Measurements from ENCODE around the gene ZNF232.
"Not testable (repeated sequence)": the region's sequence is repeated elsewhere in the genome, so short reads cannot be mapped to it uniquely, and the experiment has no call there.

Gene ZNF232

GRCh38 chr17:5128905-5129535, 17.3 kb upstream of the ZNF232 start:
- DNase-seq = no peak

- DNase-seq = not testable (repeated sequence)
Measured at GRCh38 chr17:5128387-5128786, 16.7 kb upstream of the ZNF232 start.

- no peak for DNase-seq
Measured at GRCh38 chr17:5127910-5128309, 16.2 kb upstream of the ZNF232 start.

DNA sequence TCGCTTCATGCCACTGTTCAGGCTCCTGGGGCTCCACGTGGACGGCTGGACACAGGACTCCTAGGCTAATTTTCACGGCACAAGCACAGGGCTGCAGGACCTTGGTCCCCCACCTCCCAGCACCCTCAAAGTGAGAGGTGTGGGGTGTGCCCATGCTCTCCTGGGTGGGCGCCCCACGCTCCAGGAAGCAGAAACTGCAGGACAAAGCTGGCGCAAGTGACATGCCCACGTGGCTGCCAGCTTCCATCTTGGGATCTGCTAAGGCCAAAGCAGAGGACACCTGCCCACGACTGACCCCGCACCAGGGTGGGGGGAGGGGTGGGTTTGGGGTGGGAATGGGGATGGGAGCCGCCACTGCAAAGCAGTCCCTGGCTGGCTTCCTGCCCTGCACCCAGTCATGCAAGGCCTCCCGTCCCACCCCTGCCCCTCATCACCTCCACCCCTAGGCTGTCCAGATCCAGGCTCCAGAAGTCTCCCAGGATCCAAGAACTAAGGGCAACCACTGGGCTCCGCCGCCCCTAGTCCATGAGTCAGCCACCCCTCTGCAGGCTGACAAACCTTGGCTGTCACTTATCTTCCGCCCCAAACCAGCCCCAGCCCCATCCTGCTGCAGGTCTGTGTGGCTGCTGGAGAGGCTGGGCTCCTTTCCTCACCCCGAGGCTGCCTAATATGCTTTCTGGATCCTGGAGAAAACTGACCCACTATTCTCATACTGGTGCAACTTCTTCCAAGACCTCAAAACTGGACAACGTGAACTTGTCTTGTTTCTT, 15.2 kb upstream of the ZNF232 start:
- DNase-seq = no peak

GRCh38 chr17:5124896-5125295, 13.2 kb upstream of the ZNF232 start:
- not testable (repeated sequence) for DNase-seq

- DNase-seq = not testable (repeated sequence)
Measured at GRCh38 chr17:5124125-5124760, 12.6 kb upstream of the ZNF232 start.

DNA sequence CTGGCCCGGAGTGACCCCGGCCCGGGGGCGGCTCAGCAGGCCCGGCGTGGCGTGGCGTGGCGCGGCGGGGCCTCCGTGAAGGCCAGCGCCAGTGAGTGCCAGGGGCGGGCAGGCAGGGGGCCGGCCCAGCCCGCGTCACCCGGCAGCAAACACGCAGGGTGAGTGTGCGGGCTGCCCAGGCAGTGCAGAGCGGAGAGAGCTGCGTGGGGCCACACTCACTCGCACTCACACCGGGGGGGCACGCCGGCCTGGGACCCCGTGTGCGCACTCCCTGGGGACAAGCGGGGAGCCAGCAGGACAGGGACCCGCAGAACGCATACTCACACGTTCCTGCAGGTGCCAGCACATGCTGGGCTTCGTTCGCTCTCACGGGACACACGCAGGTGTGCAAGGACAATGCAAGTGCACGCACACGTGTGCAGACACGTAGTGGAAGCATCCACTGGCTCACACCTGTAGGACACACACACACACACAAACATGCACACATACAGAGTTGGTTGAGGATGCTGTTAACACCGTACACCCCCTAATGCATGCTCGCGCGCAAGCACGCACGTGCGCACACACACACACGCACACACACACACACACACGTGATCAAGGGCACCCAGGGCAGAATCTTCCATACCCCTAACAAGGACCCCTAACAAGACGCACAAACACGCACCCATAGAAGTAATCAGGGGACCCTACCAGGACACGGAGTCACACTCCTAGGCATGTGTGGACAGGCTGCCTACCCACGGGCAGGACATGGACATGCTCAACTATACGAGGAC, 11.9 kb upstream of the ZNF232 start:
- DNase-seq = no peak

GRCh38 chr17:5122586-5123342, 11.1 kb upstream of the ZNF232 start:
- no peak for DNase-seq

DNA sequence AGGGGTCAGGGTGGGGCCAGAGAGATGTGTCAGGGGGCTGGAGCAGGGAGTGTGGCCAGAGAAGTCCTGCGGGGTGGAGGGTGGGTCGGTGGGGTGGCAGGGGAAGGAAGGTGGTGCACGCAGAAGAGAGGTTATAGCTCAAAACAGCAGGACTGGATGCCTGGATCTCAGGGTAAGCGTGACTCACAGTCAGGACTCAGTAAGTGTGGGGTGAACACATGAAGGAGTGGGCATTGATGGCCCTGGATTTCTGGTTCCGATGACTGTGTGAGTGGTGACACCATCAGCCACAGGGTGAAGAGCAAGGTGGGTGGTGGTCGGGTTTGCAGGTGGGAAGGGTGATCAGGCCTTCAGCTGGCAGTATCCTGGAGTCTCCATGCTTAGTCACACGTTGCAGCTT, 10.4 kb upstream of the ZNF232 start:
- DNase-seq = not testable (repeated sequence)

DNA sequence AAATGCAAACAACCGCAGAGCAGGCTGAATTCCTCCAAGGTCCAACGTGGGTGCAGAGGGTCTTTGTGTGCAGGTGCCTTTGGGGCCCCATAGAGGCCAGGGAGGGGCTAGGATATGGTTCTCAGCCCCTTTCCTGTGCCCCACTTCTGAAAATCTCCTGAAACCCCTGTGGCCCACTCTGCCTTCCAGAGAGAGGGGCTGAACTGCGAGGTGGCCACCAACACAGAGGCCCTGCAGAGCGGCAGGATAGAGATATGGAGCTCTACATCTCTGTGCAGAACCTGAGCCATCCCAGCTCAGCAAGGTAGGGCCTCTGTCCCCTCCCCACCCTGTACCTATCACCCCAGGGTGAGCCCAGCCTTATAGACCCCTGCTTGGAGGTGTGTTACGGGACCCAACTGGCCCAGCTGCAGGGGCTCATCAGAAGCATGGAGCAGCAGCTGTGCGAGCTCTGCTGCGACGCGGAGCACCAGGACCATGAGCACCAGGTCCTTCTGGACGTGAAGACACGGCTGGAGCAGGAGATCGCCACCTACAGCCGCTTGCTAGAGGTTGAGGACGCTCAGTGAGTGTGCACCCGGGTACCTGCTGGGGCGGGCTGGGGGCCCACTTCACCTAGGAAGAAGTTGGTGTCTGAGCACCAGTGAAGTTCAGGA, 9.6 kb upstream of the ZNF232 start:
- no peak for DNase-seq

DNA sequence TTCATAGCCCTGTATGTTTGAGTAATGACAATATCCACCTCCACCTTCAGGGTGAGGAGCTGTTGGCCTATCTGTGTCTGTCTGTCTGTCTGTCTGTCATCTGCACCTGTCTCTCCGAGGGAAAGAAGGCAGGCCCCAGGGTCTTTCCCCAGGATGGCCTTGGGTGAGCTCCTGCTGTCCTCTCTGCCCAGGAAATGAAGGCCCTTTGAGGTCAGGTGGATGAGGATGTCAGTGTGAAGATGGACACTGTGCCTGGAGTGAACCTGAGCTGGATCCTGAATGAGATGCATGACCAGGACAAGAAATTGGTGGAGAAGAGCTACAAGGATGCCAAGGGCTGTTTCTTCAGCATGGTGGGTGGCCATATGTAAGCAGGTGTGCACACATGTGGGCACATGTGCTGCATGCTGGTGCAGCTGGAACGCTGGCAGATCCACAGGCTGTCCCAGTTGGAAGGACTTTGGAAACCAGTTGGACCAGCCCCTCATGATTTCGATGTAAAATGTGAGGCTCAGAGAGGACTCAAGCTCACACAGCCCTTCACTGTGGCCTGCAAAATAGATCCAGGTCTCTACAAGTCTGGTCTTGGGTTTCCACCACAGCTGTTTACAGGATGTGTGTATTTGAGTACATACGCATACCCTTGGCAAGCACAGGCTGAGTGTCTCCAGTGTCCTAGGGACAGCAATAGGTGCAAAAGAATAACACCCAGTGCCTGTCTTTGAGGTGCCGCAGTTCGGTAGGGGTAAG, 8.9 kb upstream of the ZNF232 start:
- DNase-seq = not testable (repeated sequence)

DNA sequence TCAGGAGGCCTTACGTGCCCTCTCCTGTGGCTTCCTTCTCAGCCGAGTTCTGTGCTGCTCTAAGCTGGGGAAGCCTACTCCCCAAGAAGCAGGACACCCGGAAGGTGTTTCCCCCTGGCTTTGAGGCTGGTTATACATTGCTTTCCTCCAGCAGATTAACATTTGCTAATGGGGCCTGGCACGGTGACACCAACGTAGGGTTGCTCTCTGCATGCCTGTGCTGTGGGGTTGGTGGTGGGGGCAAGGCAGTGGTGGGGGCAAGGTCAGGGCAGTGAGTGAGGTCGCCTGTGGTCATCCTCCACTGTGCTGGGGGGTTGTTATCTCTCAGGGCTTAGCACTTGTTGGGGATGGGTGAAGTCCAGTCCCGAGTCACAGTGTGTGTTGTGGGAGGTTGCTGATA, 8.4 kb upstream of the ZNF232 start:
- DNase-seq = no peak

DNA sequence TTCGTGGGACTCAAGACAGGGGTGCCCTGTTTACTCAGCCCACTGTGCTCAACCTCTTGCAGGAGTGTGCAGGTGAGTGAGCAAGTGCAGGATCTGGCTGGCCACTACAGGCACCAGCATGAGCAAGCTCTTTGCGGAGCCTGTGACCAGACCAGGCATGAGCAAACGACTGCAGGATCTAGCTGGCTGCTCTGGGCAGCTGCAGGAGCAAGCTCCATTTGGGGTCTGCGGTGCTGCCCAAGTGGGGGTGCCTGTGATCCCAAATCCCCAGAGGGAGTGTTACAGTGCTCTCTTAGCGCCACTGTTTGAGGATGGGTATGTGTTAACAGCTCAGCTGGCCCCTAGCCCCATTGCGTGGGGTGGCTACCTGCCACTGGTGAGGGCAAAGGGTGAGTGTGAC, 6.5 kb upstream of the ZNF232 start:
- DNase-seq = no peak

- no peak for DNase-seq
Measured at GRCh38 chr17:5115673-5116651, 4.3 kb upstream of the ZNF232 start, which contains the start of gene USP6. TSS of gene USP6 (plus strand) at chr17:5116032. CDS start at chr17:5130368, 14,336 bp downstream.

DNA sequence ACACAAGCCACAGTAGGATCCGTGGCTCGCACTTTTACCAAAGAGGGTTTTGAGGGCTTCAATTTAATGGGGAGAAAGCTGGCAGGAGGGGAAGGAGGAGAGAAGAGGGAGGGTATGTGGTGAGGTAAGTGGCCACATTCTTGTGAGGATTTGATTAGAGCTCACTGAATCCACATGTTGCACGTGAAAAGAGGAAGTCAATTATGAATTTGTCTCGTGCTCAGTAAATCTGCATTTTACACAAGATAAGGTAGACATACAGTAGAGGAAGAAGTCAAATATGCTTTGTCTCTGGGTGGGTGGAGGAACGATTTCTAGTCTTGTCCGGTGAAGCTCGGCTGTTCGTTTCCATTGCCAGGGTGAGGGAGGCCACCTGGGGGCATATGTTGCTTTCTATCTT, 862 bp downstream of the ZNF232 start:
- DNase-seq = no peak

DNA sequence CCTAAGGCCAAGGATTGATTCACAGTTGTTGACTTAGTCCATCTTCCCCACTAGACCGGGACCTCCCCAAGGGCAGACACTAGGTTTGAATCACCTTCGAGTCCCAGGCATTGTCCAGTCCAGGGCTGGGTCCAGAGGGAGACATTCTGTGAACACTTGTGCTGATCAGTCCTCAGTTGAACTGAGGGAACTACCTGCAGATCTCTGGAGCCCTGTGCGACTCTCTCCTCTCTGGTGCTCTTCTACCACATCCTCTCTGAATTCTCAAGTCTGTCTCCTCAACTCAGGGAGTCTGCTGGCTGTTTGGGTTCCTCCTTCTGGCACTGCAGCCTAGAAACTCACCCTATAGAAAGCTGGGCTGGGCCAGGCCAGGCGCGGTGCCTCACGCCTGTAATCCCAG, 10.8 kb downstream of the ZNF232 start:
- DNase-seq = no peak

GRCh38 chr17:5099271-5099670, 12.4 kb downstream of the ZNF232 start:
- no peak for DNase-seq

- no peak for DNase-seq
Measured at GRCh38 chr17:5097101-5097834, 14.4 kb downstream of the ZNF232 start.

DNA sequence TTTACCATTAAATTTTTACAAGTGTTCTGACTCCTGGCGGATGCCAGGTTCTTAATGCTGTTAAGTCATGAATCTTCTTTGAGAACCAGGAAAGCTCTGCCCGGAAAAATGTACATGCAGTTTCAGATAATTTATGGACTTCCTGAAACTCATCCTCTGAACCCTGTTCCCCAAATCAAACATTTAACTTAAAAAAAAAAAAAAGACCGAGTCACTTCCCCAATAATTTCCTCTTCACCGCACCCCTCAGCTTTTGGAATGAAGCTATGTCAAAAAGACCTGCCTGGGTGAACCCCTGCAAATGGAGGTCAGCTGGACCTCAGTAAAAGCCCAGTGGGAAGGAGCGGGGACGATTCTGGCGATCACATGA, 15.0 kb downstream of the ZNF232 start:
- no peak for DNase-seq
